PC-9 (cell line): ENCODE measurements around the gene C16orf95.

Source experiments
- CTCF ChIP-seq: fragments of 200-600 bp; sonication (generic); conservative IDR thresholded peaks from 2 replicates; pipeline ENCODE4 v1.6.1; 2017; ENCODE audit warnings: mixed run types, antibody characterized with exemption, mild to moderate bottlenecking, moderate library complexity
- EZH2 ChIP-seq: fragments of 200-600 bp; sonication (generic); IDR thresholded peaks from 2 replicates; pipeline ENCODE4 v1.8.0; 2017; ENCODE audit warnings: antibody characterized with exemption, low read depth

GRCh38 chr16:87305505-87306391 lies 11.4 kb downstream of the C16orf95 start:
- no peak for TF ChIP-seq CTCF
- TF ChIP-seq EZH2, result no peak
